ENCODE measurements around the gene ARHGEF26. TPM values are rescaled to one million over a fixed set of nuclear protein-coding genes. Genes with fewer than 3 reads are reported as not detected.

The ARHGEF26 gene
- total RNA-seq, 1 donor, result 4.3 TPM

GRCh38 chr3:154168998-154169795 is 48.0 kb downstream of the ARHGEF26 start:
- DNase-seq (ENCODE audit: low read depth), result no peak
- no peak for TF ChIP-seq CTCF (IDR thresholded peaks at IDR 0.05; ENCODE audit: insufficient read depth, low read length)
- no peak overlapping the region for H3K4me3 ChIP-seq (ENCODE audit: low read depth, low read length)

GRCh38 chr3:154169796-154170110 is 48.6 kb downstream of the ARHGEF26 start:
- no peak overlapping the region for H3K4me3 ChIP-seq (ENCODE audit: low read depth, low read length)

GRCh38 chr3:154170300-154170699 is 49.1 kb downstream of the ARHGEF26 start:
- DNase-seq (ENCODE audit: low read depth), result no peak
- no peak for TF ChIP-seq CTCF (IDR thresholded peaks at IDR 0.05; ENCODE audit: insufficient read depth, low read length)
- H3K4me3 ChIP-seq (ENCODE audit: low read depth, low read length), result no peak overlapping the region

More at GRCh38 chr3:154169796-154170110, 48.6 kb downstream of the ARHGEF26 start:
- TF ChIP-seq CTCF (IDR thresholded peaks at IDR 0.05; ENCODE audit: insufficient read depth, low read length), result no peak
- DNase-seq (ENCODE audit: low read depth), result no peak

GRCh38 chr3:154175041-154175440 is 53.9 kb downstream of the ARHGEF26 start:
- no peak for TF ChIP-seq CTCF (IDR thresholded peaks at IDR 0.05; ENCODE audit: insufficient read depth, low read length)
- DNase-seq (ENCODE audit: low read depth), result no peak
- no peak overlapping the region for H3K4me3 ChIP-seq (ENCODE audit: low read depth, low read length)

GRCh38 chr3:154176036-154176435 is 54.8 kb downstream of the ARHGEF26 start:
- no peak for DNase-seq (ENCODE audit: low read depth)
- H3K4me3 ChIP-seq (ENCODE audit: low read depth, low read length), result no peak overlapping the region
- no peak for TF ChIP-seq CTCF (IDR thresholded peaks at IDR 0.05; ENCODE audit: insufficient read depth, low read length)

GRCh38 chr3:154177406-154177805 is 56.2 kb downstream of the ARHGEF26 start:
- no peak for TF ChIP-seq CTCF (IDR thresholded peaks at IDR 0.05; ENCODE audit: insufficient read depth, low read length)
- no peak overlapping the region for H3K4me3 ChIP-seq (ENCODE audit: low read depth, low read length)
- DNase-seq (ENCODE audit: low read depth), result no peak

- H3K4me3 ChIP-seq (ENCODE audit: low read depth, low read length), result no peak overlapping the region
- TF ChIP-seq CTCF (IDR thresholded peaks at IDR 0.05; ENCODE audit: insufficient read depth, low read length), result no peak
- DNase-seq (ENCODE audit: low read depth), result no peak
These were observed 57.0 kb downstream of the ARHGEF26 start for GRCh38 chr3:154178172-154178571.
